Measurements from ENCODE around the gene SNRNP48.

SNRNP48 gene

DNA sequence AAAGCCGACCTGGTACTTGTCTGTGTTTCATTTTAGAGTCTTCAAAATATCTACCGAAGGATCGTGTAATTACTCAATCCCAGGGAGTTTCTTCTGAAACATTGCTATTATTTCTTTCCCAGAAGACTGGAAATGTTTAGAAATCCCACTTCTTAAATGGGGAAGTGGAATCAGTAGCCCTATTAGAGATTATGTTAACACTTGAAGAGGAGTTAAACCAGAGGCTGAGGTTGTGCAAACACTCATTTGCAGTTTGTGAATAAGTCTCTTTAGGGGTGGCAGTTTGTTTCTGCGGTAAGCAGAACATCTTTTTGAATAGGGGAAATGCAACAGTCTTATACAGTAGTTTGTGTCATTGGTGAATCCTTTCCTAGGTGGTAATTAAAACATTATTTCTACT is 27.2 kb upstream of the SNRNP48 start:
- peaks cover 28% of the 10 kb centered on the region for H3K4me1 ChIP-seq (ENCODE audit: control insufficient read depth, insufficient read depth, low read length)
- peaks cover 27% of the 10 kb centered on the region for H3K36me3 ChIP-seq (ENCODE audit: control insufficient read depth, insufficient read depth, low read length)
- no peaks in the 10 kb centered on the region for H3K9me3 ChIP-seq (ENCODE audit: control insufficient read depth, low read length)
- H3K4me3 ChIP-seq (ENCODE audit: low read length) = no peak overlapping the region
- no peaks in the 10 kb centered on the region for H3K27me3 ChIP-seq (ENCODE audit: control insufficient read depth, insufficient read depth, low read length)
- H3K9ac ChIP-seq (ENCODE audit: low read length) = no peak overlapping the region

DNA sequence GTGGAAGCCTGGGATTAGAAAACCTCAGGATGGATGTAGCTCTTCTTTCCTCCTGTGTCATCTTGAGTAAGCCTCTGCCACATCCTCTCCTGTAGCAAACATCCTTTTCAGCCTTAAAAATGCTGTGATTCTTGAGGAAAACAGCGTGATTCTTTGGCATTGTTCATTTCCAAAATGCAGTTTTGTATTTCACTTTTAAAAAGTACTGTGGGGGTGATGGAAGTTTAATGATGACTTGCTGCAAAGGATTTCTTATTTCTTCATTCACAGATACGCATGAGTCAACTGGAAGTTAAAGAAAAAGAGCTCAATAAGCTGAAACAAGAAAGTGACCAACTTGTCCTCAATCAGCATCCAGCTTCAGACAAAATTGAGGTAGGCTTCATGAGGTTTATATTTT is 23.9 kb upstream of the SNRNP48 start:
- no peaks in the 10 kb centered on the region for H3K9me3 ChIP-seq (ENCODE audit: control insufficient read depth, low read length)
- no peaks in the 10 kb centered on the region for H3K27me3 ChIP-seq (ENCODE audit: control insufficient read depth, insufficient read depth, low read length)
- H3K4me1 ChIP-seq (ENCODE audit: control insufficient read depth, insufficient read depth, low read length) = peaks cover 11% of the 10 kb centered on the region
- H3K4me3 ChIP-seq (ENCODE audit: low read length) = no peak overlapping the region
- peaks cover 20% of the 10 kb centered on the region for H3K36me3 ChIP-seq (ENCODE audit: control insufficient read depth, insufficient read depth, low read length)
- no peak overlapping the region for H3K9ac ChIP-seq (ENCODE audit: low read length)

GRCh38 chr6:7566617-7567173 is 23.3 kb upstream of the SNRNP48 start:
- H3K4me1 ChIP-seq (ENCODE audit: control insufficient read depth, insufficient read depth, low read length) = peaks cover 9% of the 10 kb centered on the region
- no peaks in the 10 kb centered on the region for H3K27me3 ChIP-seq (ENCODE audit: control insufficient read depth, insufficient read depth, low read length)
- no peak overlapping the region for H3K9ac ChIP-seq (ENCODE audit: low read length)
- H3K9me3 ChIP-seq (ENCODE audit: control insufficient read depth, low read length) = no peaks in the 10 kb centered on the region
- no peak overlapping the region for H3K4me3 ChIP-seq (ENCODE audit: low read length)
- H3K36me3 ChIP-seq (ENCODE audit: control insufficient read depth, insufficient read depth, low read length) = peaks cover 20% of the 10 kb centered on the region

DNA sequence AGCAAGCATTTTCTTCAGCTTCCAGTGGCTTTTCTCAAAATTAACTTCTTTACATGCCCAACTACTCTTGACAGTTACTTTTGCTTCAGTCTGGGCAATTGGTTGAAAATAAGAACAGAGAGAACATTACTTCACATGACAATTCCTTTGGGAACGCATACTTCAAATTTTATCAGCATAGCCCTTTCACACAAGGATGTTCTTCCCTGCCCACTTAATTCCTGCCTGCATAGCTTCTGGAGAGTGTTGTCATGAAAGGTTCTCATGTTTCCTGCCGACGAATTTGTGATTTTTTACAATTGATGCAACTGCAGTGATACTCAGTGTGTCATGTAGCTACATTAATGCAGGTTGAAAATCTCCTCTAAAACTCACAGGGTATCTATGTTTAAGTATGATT is 22.0 kb upstream of the SNRNP48 start:
- Histone ChIP-seq H3K4me1 (ENCODE audit: control insufficient read depth, insufficient read depth, low read length) (no peaks in the 10 kb centered on the region), H3K27me3 (ENCODE audit: control insufficient read depth, insufficient read depth, low read length) (no peaks in the 10 kb centered on the region), H3K36me3 (ENCODE audit: control insufficient read depth, insufficient read depth, low read length) (peaks cover 20% of the 10 kb centered on the region), H3K9ac (ENCODE audit: low read length) (no peak overlapping the region), H3K4me3 (ENCODE audit: low read length) (no peak overlapping the region), H3K9me3 (ENCODE audit: control insufficient read depth, low read length) (no peaks in the 10 kb centered on the region)

- H3K27me3 ChIP-seq (ENCODE audit: control insufficient read depth, insufficient read depth, low read length) = no peaks in the 10 kb centered on the region
- H3K9me3 ChIP-seq (ENCODE audit: control insufficient read depth, low read length) = no peaks in the 10 kb centered on the region
- no peak overlapping the region for H3K9ac ChIP-seq (ENCODE audit: low read length)
- H3K36me3 ChIP-seq (ENCODE audit: control insufficient read depth, insufficient read depth, low read length) = peaks cover 20% of the 10 kb centered on the region
- H3K4me3 ChIP-seq (ENCODE audit: low read length) = no peak overlapping the region
- H3K4me1 ChIP-seq (ENCODE audit: control insufficient read depth, insufficient read depth, low read length) = no peaks in the 10 kb centered on the region
Measured at GRCh38 chr6:7569082-7569481, 20.9 kb upstream of the SNRNP48 start.

GRCh38 chr6:7572213-7572943 is 17.6 kb upstream of the SNRNP48 start:
- no peaks in the 10 kb centered on the region for H3K4me1 ChIP-seq (ENCODE audit: control insufficient read depth, insufficient read depth, low read length)
- H3K27me3 ChIP-seq (ENCODE audit: control insufficient read depth, insufficient read depth, low read length) = no peaks in the 10 kb centered on the region
- no peak overlapping the region for H3K9ac ChIP-seq (ENCODE audit: low read length)
- no peaks in the 10 kb centered on the region for H3K36me3 ChIP-seq (ENCODE audit: control insufficient read depth, insufficient read depth, low read length)
- H3K9me3 ChIP-seq (ENCODE audit: control insufficient read depth, low read length) = no peaks in the 10 kb centered on the region
- H3K4me3 ChIP-seq (ENCODE audit: low read length) = no peak overlapping the region

GRCh38 chr6:7574500-7574899 is 15.5 kb upstream of the SNRNP48 start:
- no peak overlapping the region for H3K9ac ChIP-seq (ENCODE audit: low read length)
- no peaks in the 10 kb centered on the region for H3K9me3 ChIP-seq (ENCODE audit: control insufficient read depth, low read length)
- H3K27me3 ChIP-seq (ENCODE audit: control insufficient read depth, insufficient read depth, low read length) = no peaks in the 10 kb centered on the region
- H3K4me1 ChIP-seq (ENCODE audit: control insufficient read depth, insufficient read depth, low read length) = no peaks in the 10 kb centered on the region
- H3K36me3 ChIP-seq (ENCODE audit: control insufficient read depth, insufficient read depth, low read length) = no peaks in the 10 kb centered on the region
- no peak overlapping the region for H3K4me3 ChIP-seq (ENCODE audit: low read length)

DNA sequence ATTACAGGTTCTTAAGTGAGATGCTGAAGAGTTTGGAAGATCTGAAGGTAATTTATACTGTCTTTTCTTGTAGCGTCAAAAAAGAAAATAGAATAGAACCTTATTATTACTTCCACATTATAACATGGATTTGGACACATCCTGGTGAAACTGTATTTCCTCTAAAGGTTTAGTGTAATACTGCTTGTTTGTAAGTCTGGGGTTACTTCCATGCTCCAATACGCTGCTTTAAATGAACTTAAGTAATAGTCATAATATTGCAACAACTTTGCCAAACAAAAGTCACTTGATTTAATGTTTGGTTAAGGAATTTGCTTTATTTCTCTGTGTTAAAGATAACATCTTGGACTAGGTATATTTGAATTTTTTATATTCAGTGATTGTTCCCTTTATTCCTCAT is 11.5 kb upstream of the SNRNP48 start:
- H3K9ac ChIP-seq (ENCODE audit: low read length) = no peak overlapping the region
- H3K4me3 ChIP-seq (ENCODE audit: low read length) = no peak overlapping the region
- no peaks in the 10 kb centered on the region for H3K9me3 ChIP-seq (ENCODE audit: control insufficient read depth, low read length)
- peaks cover 8% of the 10 kb centered on the region for H3K36me3 ChIP-seq (ENCODE audit: control insufficient read depth, insufficient read depth, low read length)
- H3K27me3 ChIP-seq (ENCODE audit: control insufficient read depth, insufficient read depth, low read length) = no peaks in the 10 kb centered on the region
- H3K4me1 ChIP-seq (ENCODE audit: control insufficient read depth, insufficient read depth, low read length) = no peaks in the 10 kb centered on the region

GRCh38 chr6:7578931-7579330 is 11.1 kb upstream of the SNRNP48 start:
- no peak overlapping the region for H3K9ac ChIP-seq (ENCODE audit: low read length)
- H3K9me3 ChIP-seq (ENCODE audit: control insufficient read depth, low read length) = no peaks in the 10 kb centered on the region
- H3K27me3 ChIP-seq (ENCODE audit: control insufficient read depth, insufficient read depth, low read length) = no peaks in the 10 kb centered on the region
- H3K4me1 ChIP-seq (ENCODE audit: control insufficient read depth, insufficient read depth, low read length) = no peaks in the 10 kb centered on the region
- no peak overlapping the region for H3K4me3 ChIP-seq (ENCODE audit: low read length)
- peaks cover 12% of the 10 kb centered on the region for H3K36me3 ChIP-seq (ENCODE audit: control insufficient read depth, insufficient read depth, low read length)

- Histone ChIP-seq H3K4me1 (ENCODE audit: control insufficient read depth, insufficient read depth, low read length) (no peaks in the 10 kb centered on the region), H3K36me3 (ENCODE audit: control insufficient read depth, insufficient read depth, low read length) (peaks cover 13% of the 10 kb centered on the region), H3K9me3 (ENCODE audit: control insufficient read depth, low read length) (no peaks in the 10 kb centered on the region), H3K4me3 (ENCODE audit: low read length) (no peak overlapping the region), H3K9ac (ENCODE audit: low read length) (no peak overlapping the region), H3K27me3 (ENCODE audit: control insufficient read depth, insufficient read depth, low read length) (no peaks in the 10 kb centered on the region)
Measured at GRCh38 chr6:7579851-7580250, 10.1 kb upstream of the SNRNP48 start.

DNA sequence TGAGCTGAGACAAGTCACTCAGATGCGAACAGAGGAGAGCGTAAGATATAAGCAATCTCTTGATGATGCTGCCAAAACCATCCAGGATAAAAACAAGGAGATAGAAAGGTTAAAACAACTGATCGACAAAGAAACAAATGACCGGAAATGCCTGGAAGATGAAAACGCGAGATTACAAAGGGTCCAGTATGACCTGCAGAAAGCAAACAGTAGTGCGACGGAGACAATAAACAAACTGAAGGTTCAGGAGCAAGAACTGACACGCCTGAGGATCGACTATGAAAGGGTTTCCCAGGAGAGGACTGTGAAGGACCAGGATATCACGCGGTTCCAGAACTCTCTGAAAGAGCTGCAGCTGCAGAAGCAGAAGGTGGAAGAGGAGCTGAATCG is 9.5 kb upstream of the SNRNP48 start:
- Histone ChIP-seq H3K9me3 (ENCODE audit: control insufficient read depth, low read length) (no peaks in the 10 kb centered on the region), H3K4me3 (ENCODE audit: low read length) (no peak overlapping the region), H3K9ac (ENCODE audit: low read length) (no peak overlapping the region), H3K4me1 (ENCODE audit: control insufficient read depth, insufficient read depth, low read length) (no peaks in the 10 kb centered on the region), H3K27me3 (ENCODE audit: control insufficient read depth, insufficient read depth, low read length) (no peaks in the 10 kb centered on the region), H3K36me3 (ENCODE audit: control insufficient read depth, insufficient read depth, low read length) (peaks cover 13% of the 10 kb centered on the region)

DNA sequence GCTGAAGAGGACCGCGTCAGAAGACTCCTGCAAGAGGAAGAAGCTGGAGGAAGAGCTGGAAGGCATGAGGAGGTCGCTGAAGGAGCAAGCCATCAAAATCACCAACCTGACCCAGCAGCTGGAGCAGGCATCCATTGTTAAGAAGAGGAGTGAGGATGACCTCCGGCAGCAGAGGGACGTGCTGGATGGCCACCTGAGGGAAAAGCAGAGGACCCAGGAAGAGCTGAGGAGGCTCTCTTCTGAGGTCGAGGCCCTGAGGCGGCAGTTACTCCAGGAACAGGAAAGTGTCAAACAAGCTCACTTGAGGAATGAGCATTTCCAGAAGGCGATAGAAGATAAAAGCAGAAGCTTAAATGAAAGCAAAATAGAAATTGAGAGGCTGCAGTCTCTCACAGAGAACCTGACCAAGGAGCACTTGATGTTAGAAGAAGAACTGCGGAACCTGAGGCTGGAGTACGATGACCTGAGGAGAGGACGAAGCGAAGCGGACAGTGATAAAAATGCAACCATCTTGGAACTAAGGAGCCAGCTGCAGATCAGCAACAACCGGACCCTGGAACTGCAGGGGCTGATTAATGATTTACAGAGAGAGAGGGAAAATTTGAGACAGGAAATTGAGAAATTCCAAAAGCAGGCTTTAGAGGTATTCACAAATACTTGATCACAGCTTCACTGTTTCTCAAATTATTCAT is 8.9 kb upstream of the SNRNP48 start:
- H3K9me3 ChIP-seq (ENCODE audit: control insufficient read depth, low read length) = no peaks in the 10 kb centered on the region
- H3K9ac ChIP-seq (ENCODE audit: low read length) = no peak overlapping the region
- no peak overlapping the region for H3K4me3 ChIP-seq (ENCODE audit: low read length)
- H3K36me3 ChIP-seq (ENCODE audit: control insufficient read depth, insufficient read depth, low read length) = peaks cover 13% of the 10 kb centered on the region
- H3K27me3 ChIP-seq (ENCODE audit: control insufficient read depth, insufficient read depth, low read length) = no peaks in the 10 kb centered on the region
- H3K4me1 ChIP-seq (ENCODE audit: control insufficient read depth, insufficient read depth, low read length) = no peaks in the 10 kb centered on the region

Measured in mucosa of stomach (tissue), 1 donor.